CD4-positive, alpha-beta T cell treated with Interferon gamma for 1 hour (primary cell): ENCODE measurements around the gene DYRK1A.

ENCODE experiments used
- DNase-seq: peaks from one replicate; pipeline ENCODE4 v3.0.0-alpha.2; 2020

Gene DYRK1A

DNA sequence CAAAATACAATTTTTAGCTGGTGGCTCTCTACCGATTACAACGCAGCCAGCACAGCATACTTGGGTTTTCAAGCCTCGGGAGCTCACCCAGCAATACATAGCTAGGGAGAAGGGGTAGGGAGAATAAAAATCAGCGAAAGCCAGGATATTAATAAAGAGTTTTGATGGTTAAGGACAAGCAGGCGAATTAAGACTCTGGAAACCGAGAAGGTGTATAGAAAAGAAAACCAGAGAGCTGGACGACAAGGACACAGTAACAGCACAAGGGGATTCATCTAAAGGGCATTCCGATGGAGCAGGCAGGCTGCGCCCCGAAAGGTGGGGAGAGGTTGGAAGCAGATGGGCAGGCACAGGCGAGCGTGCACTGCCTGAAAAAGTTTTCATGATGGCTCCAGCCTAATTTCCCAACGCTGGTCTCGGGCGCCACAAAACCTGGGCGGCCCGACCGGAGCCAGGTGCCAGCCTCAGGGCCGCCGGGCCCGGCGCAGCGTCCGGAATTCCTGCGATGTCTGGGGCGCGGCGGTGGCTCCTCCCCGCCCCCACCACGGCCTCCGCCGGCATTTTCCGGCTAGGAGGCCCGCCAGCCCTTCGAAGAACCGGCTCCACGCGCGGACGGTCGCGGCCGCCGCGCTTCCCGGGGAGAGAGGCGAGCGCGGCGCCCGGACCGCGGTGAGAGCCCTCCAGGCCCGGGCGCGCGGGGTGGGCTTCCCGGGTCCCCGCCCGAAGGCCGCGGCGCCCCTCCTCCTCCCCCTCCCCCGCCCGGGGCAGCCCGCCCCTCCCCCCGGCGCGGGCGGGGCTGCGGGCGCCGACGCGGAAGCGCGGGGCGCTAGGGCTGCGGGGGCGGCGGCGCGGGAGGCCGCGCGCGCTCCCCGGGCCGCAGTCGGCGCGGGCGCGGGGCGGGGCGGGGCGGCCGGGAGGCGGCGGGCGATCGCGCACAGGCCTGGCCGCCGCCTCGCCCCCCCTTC is 774 bp upstream of the DYRK1A start:
- DNase-seq = peak; percentile 58

DNA sequence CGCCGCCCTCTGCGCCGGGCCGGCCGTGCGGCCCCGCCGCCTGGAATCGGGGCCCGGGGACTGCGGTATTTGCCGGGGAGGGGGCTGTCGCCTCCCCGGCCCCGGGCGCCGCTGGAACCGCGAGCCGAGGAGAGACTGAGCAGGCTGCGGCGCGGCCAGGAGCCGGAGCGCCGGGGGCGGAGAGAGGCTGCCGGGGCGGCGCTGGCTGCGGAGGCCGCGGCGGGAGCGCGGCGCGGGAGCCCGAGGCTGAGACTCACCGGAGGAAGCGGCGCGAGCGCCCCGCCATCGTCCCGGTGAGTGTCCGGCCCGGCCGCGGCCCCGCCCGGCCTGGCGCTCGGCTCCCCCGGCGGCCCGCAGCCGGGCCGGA is 746 bp downstream of the DYRK1A start:
- DNase-seq = no peak

GRCh38 chr21:37367703-37368540 is 1.3 kb downstream of the DYRK1A start:
- DNase-seq = peak; percentile 32

GRCh38 chr21:37368541-37369279 is 2.1 kb downstream of the DYRK1A start:
- DNase-seq = peak; percentile 12

- no peak for DNase-seq
Observed at GRCh38 chr21:37369307-37369854, 2.8 kb downstream of the DYRK1A start.

DNA sequence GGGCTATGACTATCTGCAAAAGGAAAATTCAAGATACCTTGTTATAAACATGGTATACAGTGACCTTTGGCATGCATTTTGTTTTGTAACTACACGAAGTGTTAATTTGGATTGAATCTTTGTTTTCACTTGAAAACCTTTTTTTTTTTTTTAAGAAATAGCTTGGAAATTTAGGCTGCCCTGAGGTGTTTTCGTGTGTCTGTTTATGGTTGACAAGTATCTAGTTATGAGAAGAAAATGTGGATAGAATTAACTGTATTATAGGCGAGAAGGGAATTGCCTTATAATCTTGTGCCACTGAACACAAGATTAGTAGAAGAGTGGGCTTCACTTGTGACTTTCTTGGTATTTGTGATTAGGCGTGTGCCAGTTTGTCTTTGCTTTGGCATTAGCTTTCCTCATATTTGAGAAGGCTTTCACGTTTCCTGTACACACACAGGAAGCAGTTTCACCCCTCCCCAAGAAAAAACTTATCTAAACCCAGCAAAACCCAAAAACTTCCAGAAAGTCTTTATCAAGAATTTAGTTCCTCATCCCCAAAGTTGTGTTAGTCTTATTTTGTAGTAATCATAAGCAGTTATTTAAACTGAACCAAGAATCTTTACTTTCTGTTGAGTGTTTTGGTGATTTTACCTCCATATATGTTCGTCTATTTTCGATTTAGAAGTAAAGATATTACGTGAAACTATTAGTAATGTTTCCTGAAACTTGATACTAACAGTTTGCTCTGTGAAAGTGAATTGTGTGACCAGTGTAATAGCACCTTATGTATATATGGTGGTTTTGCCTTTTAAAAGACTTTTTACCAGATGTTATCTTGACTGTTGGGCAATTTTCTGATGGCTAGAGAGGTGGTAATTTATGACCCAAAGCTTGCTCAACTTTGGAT is 3.8 kb downstream of the DYRK1A start:
- no peak for DNase-seq

DNA sequence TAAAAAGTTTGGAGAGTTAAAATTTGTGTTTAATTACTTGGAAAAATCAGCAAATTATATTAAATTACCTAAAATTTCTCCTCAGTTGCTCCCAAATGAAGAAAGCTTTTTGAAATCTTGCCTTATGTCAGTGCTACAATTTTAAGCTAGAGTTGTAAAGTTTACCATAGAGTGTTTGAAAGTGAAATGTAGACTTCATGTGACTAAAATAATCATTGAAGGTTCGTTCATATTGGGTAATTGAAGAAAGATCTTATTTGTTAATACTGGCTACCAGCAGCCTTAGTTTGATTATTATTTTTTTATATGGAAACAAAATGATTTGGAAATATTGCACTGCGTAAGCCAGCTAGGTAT is 4.4 kb downstream of the DYRK1A start:
- DNase-seq = no peak

DNA sequence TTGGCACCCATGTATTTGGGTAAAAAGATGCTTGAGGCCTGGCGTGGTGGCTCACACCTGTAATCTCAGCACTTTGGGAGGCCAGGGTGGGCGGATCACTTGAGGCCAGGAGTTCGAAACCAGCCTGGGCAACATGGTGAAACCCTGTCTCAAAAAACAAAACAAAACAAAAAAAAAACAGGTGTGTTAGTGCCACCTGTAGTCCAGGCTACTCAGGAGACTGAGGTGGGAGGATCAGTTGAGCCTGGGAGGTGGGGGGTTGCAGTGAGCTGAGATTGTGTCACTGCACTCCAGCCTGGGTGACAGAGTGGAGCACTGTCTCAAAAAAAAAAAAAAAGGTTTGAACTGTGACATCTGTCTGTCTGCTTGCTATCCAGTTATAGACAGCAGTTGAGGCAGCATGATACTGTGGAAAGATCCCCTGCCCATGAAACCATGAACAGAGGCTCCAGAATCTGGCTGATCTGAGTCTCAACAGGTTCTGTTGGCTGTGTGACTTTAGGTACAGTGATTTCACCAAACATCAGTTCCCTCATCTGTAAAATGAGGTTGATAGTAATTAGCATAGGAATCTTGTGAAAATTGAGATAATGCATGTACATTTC is 5.7 kb downstream of the DYRK1A start:
- no peak for DNase-seq

DNA sequence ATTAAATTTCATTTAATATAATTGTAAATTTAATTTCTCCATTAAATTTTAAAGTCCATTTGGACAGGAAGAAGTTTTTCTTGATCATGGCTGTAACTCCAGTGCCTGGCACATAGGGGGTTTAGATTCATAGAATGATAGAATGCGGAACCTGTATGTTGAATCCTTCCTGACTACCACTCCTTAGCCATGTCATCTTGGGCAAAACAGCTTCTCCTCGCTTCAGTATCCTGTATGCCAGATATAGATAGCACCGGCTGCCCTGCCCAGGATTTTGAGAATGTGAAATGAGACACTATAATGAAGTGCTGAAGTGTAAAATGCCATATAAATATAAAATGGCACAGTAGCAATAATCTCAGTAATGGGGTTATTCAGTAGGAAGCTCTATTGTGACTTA is 6.4 kb downstream of the DYRK1A start:
- no peak for DNase-seq

DNA sequence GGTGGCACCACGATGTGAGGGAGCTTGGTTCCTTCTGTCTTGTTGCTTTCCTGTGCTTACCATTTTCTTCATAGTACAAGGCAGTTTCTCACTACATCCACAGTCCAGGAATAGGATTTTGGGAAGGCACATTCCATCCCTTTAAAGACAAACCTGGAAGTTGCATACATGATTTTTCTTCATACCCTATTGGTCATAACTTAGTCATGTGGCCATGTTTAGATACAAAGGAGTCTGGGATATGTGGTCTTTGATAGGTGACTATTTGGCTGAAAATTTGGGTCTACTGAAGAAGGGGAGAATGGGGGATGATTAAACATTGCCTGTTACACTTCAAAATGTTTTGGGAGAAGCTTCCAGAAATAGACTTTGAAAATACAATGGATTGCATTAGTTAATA is 7.0 kb downstream of the DYRK1A start:
- no peak for DNase-seq

- DNase-seq = no peak
Observed at GRCh38 chr21:37374027-37374426, 7.5 kb downstream of the DYRK1A start.

- DNase-seq = no peak
Observed at GRCh38 chr21:37375866-37376574, 9.4 kb downstream of the DYRK1A start.

DNA sequence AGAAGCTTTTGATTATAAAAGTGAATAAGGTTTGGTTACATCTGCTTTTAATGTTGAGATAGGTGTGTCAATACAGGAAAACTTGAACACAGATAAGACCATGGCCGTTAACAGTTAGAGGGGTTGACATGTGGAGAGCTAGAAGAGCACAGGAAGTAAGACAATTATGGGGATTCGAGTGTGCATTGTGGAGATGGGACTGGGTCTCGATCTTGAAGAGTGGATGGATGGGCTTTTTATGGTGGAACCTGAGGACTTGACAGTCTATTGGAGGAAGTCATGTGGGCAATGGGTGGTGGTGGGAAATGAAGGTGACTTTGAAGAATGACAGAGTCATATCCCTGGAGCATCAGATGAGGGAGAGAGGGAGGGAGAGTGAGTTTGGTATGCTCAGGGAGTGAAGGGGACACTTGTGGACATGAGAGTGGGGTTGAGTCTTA is 12.1 kb downstream of the DYRK1A start:
- no peak for DNase-seq

GRCh38 chr21:37380349-37381323 is 14.1 kb downstream of the DYRK1A start:
- DNase-seq = no peak

DNA sequence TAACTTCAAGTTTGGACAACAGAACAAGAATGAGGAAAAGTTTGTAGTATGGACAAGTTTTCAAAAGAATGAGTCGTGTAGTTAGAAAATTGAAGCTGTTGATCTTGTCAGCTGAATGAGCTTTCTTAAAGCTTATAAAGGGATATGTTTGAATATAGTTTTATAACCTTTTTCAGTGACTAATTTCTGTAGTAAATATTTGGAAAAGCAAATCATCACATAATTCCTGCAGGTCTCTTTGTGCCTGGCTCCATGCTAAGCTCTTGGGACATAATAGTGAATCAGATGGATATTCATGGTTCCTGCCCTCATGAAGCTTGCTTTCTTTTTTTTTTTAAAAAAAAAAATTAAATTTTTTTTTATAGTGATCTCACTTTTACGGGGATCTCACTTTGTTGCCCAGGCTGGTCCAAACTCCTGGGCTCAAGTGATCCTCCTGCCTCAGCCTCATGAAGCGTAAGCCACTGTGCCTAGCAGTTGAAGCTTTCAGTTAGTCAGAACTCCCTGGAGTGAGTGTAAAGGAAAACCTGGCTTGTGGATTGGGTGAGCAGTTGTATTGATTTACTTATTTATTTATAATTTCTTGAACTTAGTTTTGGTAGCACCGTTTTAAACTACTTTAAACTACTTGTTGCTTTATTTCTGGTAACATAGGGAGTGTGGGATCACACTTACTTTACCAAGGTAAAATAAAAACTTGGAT is 15.5 kb downstream of the DYRK1A start:
- DNase-seq = no peak

DNA sequence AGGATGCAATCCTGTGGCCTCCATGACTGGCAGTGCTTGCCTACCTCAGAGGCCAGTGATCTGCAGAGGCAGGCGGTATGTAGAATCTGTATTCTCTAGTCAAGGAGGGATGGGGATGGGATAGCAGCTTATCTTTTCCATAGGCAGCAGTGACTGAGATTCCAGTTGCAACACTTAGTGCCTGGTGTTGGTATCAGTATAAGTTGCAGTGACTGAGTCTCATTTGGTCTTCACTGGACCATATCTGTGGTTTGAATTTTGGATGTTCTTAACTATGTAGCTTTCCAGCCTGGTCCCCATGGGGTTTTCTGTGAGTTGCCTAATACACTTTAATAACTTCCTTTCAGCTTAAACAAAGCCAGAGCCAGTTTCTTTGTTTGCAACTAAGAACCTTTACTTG is 16.5 kb downstream of the DYRK1A start:
- no peak for DNase-seq

DNA sequence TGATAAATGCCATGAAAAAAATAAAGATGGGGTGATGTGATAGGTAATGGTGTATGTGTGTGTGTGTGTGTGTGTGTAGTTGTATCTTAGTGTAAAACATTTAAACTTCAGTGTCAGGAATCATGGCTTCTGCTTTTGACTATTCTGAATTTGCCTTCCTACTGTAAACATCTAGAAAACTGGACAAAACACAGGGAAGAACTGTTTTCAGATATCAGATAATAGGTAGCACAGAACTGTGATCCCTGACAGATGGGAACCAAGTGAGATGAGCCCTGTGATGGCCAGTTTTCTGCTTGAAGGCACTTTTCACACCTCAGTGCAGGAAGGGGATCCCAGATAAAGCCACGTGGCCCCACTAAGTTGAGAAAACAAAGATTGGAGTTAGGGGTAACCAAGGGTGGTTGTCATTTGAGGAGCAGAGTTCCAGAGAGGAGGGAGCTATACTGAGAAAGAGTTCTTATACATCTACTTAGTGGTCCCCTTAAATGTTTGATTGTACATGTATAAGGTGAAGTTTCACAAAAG is 17.3 kb downstream of the DYRK1A start:
- no peak for DNase-seq

DNA sequence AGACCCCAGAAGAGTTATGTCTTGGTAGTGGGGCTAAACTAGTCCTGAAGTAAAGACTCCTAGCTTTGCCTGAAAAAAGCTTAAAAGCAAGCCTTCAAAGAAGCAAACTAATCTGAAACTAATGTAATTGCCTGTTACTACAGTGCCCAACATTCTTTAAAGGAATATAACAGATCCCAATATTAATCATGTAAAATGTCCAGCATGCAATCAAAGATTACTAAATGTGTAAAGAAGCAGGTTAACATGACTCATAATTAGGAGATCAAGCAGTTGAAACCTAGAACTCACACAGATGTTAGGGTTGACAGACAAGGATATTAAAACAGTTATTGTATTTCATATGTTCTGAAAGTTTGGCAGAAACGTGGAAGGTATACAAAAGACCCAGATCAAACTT is 17.8 kb downstream of the DYRK1A start:
- DNase-seq = no peak
